Hepatocyte (in vitro differentiated cells): ENCODE data around the gene SLC25A25. TPM values are rescaled to one million over a fixed set of nuclear protein-coding genes. Genes with fewer than 3 reads are reported as not detected.
A peak's percentile ranks its signal among the peaks of the same experiment; 100 is the strongest.
"Not testable (repeated sequence)": the region's sequence is repeated elsewhere in the genome, so short reads cannot be mapped to it uniquely, and the experiment has no call there.

Experiments
- DNase-seq: peaks from one replicate; pipeline ENCODE4 v3.0.0-alpha.2; 2016; ENCODE audit warnings: low spot score
- H2AFZ ChIP-seq: fragments of 200-600 bp; sonication (generic); 2 replicates; pipeline ENCODE4 v1.6.0; 2016; ENCODE audit warnings: antibody characterized with exemption, mild to moderate bottlenecking
- H3K27ac ChIP-seq: fragments of 200-600 bp; sonication (generic); 2 replicates; pipeline ENCODE4 v1.5.1; 2016; ENCODE audit warnings: mild to moderate bottlenecking
- H3K27me3 ChIP-seq: fragments of 200-600 bp; sonication (generic); 2 replicates; pipeline ENCODE4 v1.6.1; 2016
- H3K36me3 ChIP-seq: fragments of 200-600 bp; sonication (generic); replicated peaks from 2 replicates; pipeline ENCODE4 v1.5.1; 2016; ENCODE audit warnings: low read depth; ENCODE audit not compliant: insufficient read depth
- H3K4me1 ChIP-seq: fragments of 200-600 bp; sonication (generic); 2 replicates; pipeline ENCODE4 v1.5.1; 2016; ENCODE audit warnings: mild to moderate bottlenecking, moderate library complexity; ENCODE audit not compliant: insufficient read depth
- H3K4me2 ChIP-seq: fragments of 200-600 bp; sonication (generic); 2 replicates; pipeline ENCODE4 v1.6.0; 2016
- H3K4me3 ChIP-seq: fragments of 200-600 bp; sonication (generic); 2 replicates; pipeline ENCODE4 v1.5.1; 2016; ENCODE audit warnings: mild to moderate bottlenecking
- H3K79me2 ChIP-seq: fragments of 200-600 bp; sonication (generic); 2 replicates; pipeline ENCODE4 v1.6.0; 2017; ENCODE audit warnings: mild to moderate bottlenecking
- H3K9me2 ChIP-seq: fragments of 200-600 bp; sonication (generic); replicated peaks from 2 replicates; pipeline ENCODE4 v1.6.0; 2017; ENCODE audit warnings: mild to moderate bottlenecking; ENCODE audit not compliant: insufficient read depth
- H3K9me3 ChIP-seq: fragments of 200-600 bp; sonication (generic); 2 replicates; pipeline ENCODE4 v1.5.1; 2016; ENCODE audit warnings: low read depth, mild to moderate bottlenecking
- H4K20me1 ChIP-seq: fragments of 200-600 bp; sonication (generic); 2 replicates; pipeline ENCODE4 v1.6.0; 2016; ENCODE audit warnings: mild to moderate bottlenecking; ENCODE audit not compliant: insufficient read depth, poor library complexity, severe bottlenecking
- EZH2 ChIP-seq: fragments of 200-600 bp; sonication (generic); IDR thresholded peaks from 2 replicates; pipeline ENCODE4 v1.6.1; 2016; ENCODE audit warnings: antibody characterized with exemption, mild to moderate bottlenecking, borderline replicate concordance
- EZH2phosphoT487 ChIP-seq: fragments of 200-600 bp; sonication (generic); IDR thresholded peaks from one replicate; pipeline ENCODE4 v1.6.1; 2018; ENCODE audit warnings: antibody characterized with exemption, mild to moderate bottlenecking, low read depth, moderate library complexity; ENCODE audit not compliant: unreplicated experiment, severe bottlenecking
- WGBS: methylation state at CpG from one replicate; pipeline ENCODE4 v1.1.6; 2016; ENCODE audit warnings: low lambda C conversion rate; ENCODE audit errors: missing lambda C conversion rate; 5-methylcytosine and 5-hydroxymethylcytosine counted together
- polyA plus RNA-seq: library from polyadenylated mRNA; unstranded; fragments of >200 nt; fragmentation: Nextera tagmentation; extraction: Ambion mirVana; gene quantifications from 2 replicates; pipeline ENCODE4 v1.2.1, GENCODE V29; 2016
- total RNA-seq: library from RNA; depleted of rRNA; stranded (reverse); fragments of >200 nt; gene quantifications from 2 replicates; pipeline ENCODE4 v1.2.3, GENCODE V29; 2014
- TF ChIP-seq, protein P1 (sequence below): fragments of 200-600 bp; sonication (generic); IDR thresholded peaks from 2 replicates; pipeline ENCODE4 v1.5.1; 2016; ENCODE audit warnings: antibody characterized with exemption, mild to moderate bottlenecking; ENCODE audit not compliant: poor library complexity

SLC25A25 gene
- total and polyA plus RNA-seq, 2 experiments from 2014 or later = 51.0 to 62.3 TPM

- H3K4me1 ChIP-seq = peaks cover 6% of the 10 kb centered on the region
- no peaks in the 10 kb centered on the region for H3K27me3 ChIP-seq
- H4K20me1 ChIP-seq = no peaks in the 10 kb centered on the region
- H2AFZ ChIP-seq = no peak overlapping the region
- no peaks in the 10 kb centered on the region for H3K36me3 ChIP-seq
- DNase-seq = no peak
- no peaks in the 10 kb centered on the region for H3K79me2 ChIP-seq
- H3K4me3 ChIP-seq = no peak overlapping the region
- H3K27ac ChIP-seq = no peak overlapping the region
- H3K9me2 ChIP-seq = no peaks in the 10 kb centered on the region
- no peak overlapping the region for H3K4me2 ChIP-seq
- WGBS = 71% methylated on average over 7 of the region's 7 CpGs
- no peaks in the 10 kb centered on the region for H3K9me3 ChIP-seq
- TF ChIP-seq, protein P1, sequence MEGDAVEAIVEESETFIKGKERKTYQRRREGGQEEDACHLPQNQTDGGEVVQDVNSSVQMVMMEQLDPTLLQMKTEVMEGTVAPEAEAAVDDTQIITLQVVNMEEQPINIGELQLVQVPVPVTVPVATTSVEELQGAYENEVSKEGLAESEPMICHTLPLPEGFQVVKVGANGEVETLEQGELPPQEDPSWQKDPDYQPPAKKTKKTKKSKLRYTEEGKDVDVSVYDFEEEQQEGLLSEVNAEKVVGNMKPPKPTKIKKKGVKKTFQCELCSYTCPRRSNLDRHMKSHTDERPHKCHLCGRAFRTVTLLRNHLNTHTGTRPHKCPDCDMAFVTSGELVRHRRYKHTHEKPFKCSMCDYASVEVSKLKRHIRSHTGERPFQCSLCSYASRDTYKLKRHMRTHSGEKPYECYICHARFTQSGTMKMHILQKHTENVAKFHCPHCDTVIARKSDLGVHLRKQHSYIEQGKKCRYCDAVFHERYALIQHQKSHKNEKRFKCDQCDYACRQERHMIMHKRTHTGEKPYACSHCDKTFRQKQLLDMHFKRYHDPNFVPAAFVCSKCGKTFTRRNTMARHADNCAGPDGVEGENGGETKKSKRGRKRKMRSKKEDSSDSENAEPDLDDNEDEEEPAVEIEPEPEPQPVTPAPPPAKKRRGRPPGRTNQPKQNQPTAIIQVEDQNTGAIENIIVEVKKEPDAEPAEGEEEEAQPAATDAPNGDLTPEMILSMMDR = no peak
- TF ChIP-seq EZH2phosphoT487 (no peak), EZH2 (no peak)
Observed at GRCh38 chr9:128042043-128042442, 26.0 kb upstream of the SLC25A25 start.

- H3K27me3 ChIP-seq = no peaks in the 10 kb centered on the region
- H2AFZ ChIP-seq = peak overlapping the region; percentile 40
- TF ChIP-seq, protein P1 = no peak
- TF ChIP-seq EZH2 = no peak
- TF ChIP-seq EZH2phosphoT487 = no peak
- no peak overlapping the region for H3K4me2 ChIP-seq
- no peaks in the 10 kb centered on the region for H3K9me2 ChIP-seq
- no peaks in the 10 kb centered on the region for H4K20me1 ChIP-seq
- H3K9me3 ChIP-seq = no peaks in the 10 kb centered on the region
- peak; percentile 48 for DNase-seq
- 36% methylated on average over 6 of the region's 7 CpGs for WGBS
- H3K27ac ChIP-seq = peak overlapping the region; percentile 76
- no peaks in the 10 kb centered on the region for H3K79me2 ChIP-seq
- no peak overlapping the region for H3K4me3 ChIP-seq
- H3K36me3 ChIP-seq = no peaks in the 10 kb centered on the region
- peaks cover 6% of the 10 kb centered on the region for H3K4me1 ChIP-seq
Observed at GRCh38 chr9:128043467-128043868, 24.6 kb upstream of the SLC25A25 start.

DNA sequence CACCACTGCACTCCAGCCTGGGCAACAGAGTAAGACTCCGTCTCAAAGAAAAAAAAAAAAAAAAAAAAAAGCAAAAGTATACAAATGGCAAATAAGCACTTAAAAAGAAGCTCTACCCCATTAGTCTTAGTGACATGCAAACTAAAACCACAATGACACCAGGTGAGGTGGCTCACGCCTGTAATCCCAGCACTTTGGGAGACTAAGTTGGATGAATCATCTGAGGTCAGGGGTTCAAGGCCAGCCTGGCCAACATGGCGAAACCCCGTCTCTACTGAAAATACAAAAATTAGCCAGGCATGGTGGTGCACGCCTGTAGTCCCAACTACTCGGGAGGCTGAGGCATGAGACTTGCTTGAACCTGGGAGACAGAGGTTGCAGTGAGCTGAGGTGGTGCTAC, 22.6 kb upstream of the SLC25A25 start:
- H3K27me3 ChIP-seq, H2AFZ ChIP-seq, H3K79me2 ChIP-seq, H3K9me2 ChIP-seq, DNase-seq, H3K4me3 ChIP-seq, H3K4me2 ChIP-seq, H3K9me3 ChIP-seq, H3K36me3 ChIP-seq, H4K20me1 ChIP-seq, H3K27ac ChIP-seq: not testable (repeated sequence)
- 87% methylated on average over 6 of the region's 6 CpGs for WGBS
- peaks cover 12% of the 10 kb centered on the region for H3K4me1 ChIP-seq

DNA sequence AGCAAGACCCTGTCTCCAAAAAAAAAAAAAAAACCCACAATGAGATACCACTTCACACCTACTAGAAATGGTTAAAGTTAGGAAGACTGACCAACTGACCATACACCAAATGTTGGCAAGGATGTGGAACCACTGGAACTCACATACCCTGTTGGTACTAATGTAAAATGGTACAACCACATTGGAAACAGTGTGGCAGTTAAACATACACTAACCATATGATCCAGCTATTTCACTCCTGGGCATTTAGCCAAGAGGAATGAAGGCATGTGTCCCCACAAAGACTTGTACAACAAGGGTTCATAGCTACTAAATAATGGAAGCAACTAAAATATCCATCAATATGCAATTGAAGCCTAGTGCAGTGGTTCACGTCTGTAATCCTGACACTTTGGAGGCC, 22.2 kb upstream of the SLC25A25 start:
- Histone ChIP-seq H3K9me2 (no peaks in the 10 kb centered on the region), H3K36me3 (no peaks in the 10 kb centered on the region), H3K27ac (no peak overlapping the region), H3K4me2 (no peak overlapping the region), H2AFZ (no peak overlapping the region), H3K27me3 (no peaks in the 10 kb centered on the region), H4K20me1 (no peaks in the 10 kb centered on the region), H3K9me3 (no peaks in the 10 kb centered on the region), H3K4me3 (no peak overlapping the region), H3K79me2 (no peaks in the 10 kb centered on the region), H3K4me1 (peaks cover 15% of the 10 kb centered on the region)
- TF ChIP-seq, protein P1 = no peak
- TF ChIP-seq EZH2phosphoT487 (no peak), EZH2 (no peak)
- DNase-seq = no peak
- WGBS = 79% methylated on average over 1 of the region's 1 CpG
